GM12872 (cell line): Measurements from ENCODE around the gene PIP4P1.

Experiments used
- CTCF ChIP-seq: IDR thresholded peaks from 3 replicates; pipeline ENCODE4 v1.5.1; 2011; ENCODE audit warnings: low read depth, mild to moderate bottlenecking, low read length, moderate library complexity; ENCODE audit not compliant: insufficient read depth

PIP4P1 gene

GRCh38 chr14:20455355-20456300 lies 5.6 kb downstream of the PIP4P1 start:
- TF ChIP-seq CTCF: no peak

- TF ChIP-seq CTCF: no peak
Observed at GRCh38 chr14:20454516-20455354, 6.5 kb downstream of the PIP4P1 start, which contains the start of the genes APEX1 and OSGEP. TSS of gene APEX1 (plus strand) at chr14:20455226. CDS start at chr14:20455646, 420 bp downstream. TSS of gene OSGEP (minus strand) at chr14:20454812. CDS start at chr14:20454683, 129 bp downstream.

- TF ChIP-seq CTCF: no peak
Observed at GRCh38 chr14:20446889-20447288, 14.3 kb downstream of the PIP4P1 start.

GRCh38 chr14:20441461-20441860 lies 19.8 kb downstream of the PIP4P1 start:
- TF ChIP-seq CTCF: no peak

GRCh38 chr14:20440882-20441281 lies 20.4 kb downstream of the PIP4P1 start:
- no peak for TF ChIP-seq CTCF

- no peak for TF ChIP-seq CTCF
Observed at GRCh38 chr14:20440465-20440864, 20.8 kb downstream of the PIP4P1 start.

- TF ChIP-seq CTCF: no peak
Observed at GRCh38 chr14:20438664-20439063, 22.6 kb downstream of the PIP4P1 start.
